ENCODE measurements around the gene LAMTOR5.

Gene LAMTOR5

GRCh38 chr1:110385369-110385768 is 22.1 kb downstream of the LAMTOR5 start:
- H2BK120ac ChIP-seq (ENCODE audit: low read depth, low read length): no peak overlapping the region
- no peak overlapping the region for H3K14ac ChIP-seq (ENCODE audit: low read length)
- no peak overlapping the region for H3K27ac ChIP-seq (replicated peaks; ENCODE audit: low read length)
- WGBS, 2 donors (ENCODE audit: extremely low coverage in 2 of 2, insufficient read length in 2 of 2, insufficient replicate concordance in 1 of 2): no CpG with 5 or more reads among the region's 1 CpG
- H3K36me3 ChIP-seq (replicated peaks in 1 of 2; ENCODE audit: control insufficient read depth in 2 of 2, insufficient read depth in 2 of 2, low read length in 2 of 2): peaks cover 0 to 18% of the 10 kb centered on the region in 2 donors
- H3K27me3 ChIP-seq (ENCODE audit: control insufficient read depth in 3 of 3, insufficient read depth in 3 of 3, low read depth in 1 of 3, low read length in 3 of 3): no peaks in the 10 kb centered on the region
- no peak overlapping the region for H3K18ac ChIP-seq (ENCODE audit: low read length)
- no peak overlapping the region for H2BK5ac ChIP-seq (ENCODE audit: low read length)
- no peak overlapping the region for H3K4me2 ChIP-seq (ENCODE audit: insufficient read depth, low read length, poor library complexity, severe bottlenecking)
- no peak overlapping the region for H2BK12ac ChIP-seq (ENCODE audit: low read length)
- no peak overlapping the region for H2BK15ac ChIP-seq (ENCODE audit: low read length)
- H4K8ac ChIP-seq (ENCODE audit: low read depth, low read length): no peak overlapping the region
- no peak for DNase-seq (ENCODE audit: low spot score)
- no peaks in the 10 kb centered on the region for H3K9me3 ChIP-seq (replicated peaks in 1 of 2; ENCODE audit: control insufficient read depth in 2 of 2, insufficient read depth in 1 of 2, low read depth in 1 of 2, low read length in 2 of 2)
- no peaks in the 10 kb centered on the region for H3K4me1 ChIP-seq (ENCODE audit: control insufficient read depth in 2 of 2, insufficient read depth in 1 of 2, low read depth in 1 of 2, low read length in 2 of 2)
- H3K4me3 ChIP-seq (ENCODE audit: low read length in 2 of 2): no peak overlapping the region
- no peak overlapping the region for H3K23ac ChIP-seq (ENCODE audit: low read depth, low read length, poor library complexity)
- H2AK5ac ChIP-seq (ENCODE audit: low read depth, low read length): no peak overlapping the region
- H3K9ac ChIP-seq (ENCODE audit: low read depth, low read length, poor library complexity): no peak overlapping the region
- H3K4ac ChIP-seq (ENCODE audit: low read length): no peak overlapping the region
- H4K91ac ChIP-seq (ENCODE audit: low read depth, low read length, poor library complexity): no peak overlapping the region
- no peaks in the 10 kb centered on the region for H3K79me1 ChIP-seq (ENCODE audit: low read depth, low read length)
- H2AFZ ChIP-seq (ENCODE audit: low read length): no peak overlapping the region

GRCh38 chr1:110384581-110385321 is 22.7 kb downstream of the LAMTOR5 start:
- Histone ChIP-seq H3K27me3 (ENCODE audit: control insufficient read depth in 3 of 3, insufficient read depth in 3 of 3, low read depth in 1 of 3, low read length in 3 of 3) (no peaks in the 10 kb centered on the region), H3K4ac (ENCODE audit: low read length) (no peak overlapping the region), H3K23ac (ENCODE audit: low read depth, low read length, poor library complexity) (no peak overlapping the region), H2AFZ (ENCODE audit: low read length) (no peak overlapping the region), H3K18ac (ENCODE audit: low read length) (no peak overlapping the region), H4K91ac (ENCODE audit: low read depth, low read length, poor library complexity) (no peak overlapping the region), H2BK5ac (ENCODE audit: low read length) (no peak overlapping the region), H2BK15ac (ENCODE audit: low read length) (no peak overlapping the region), H3K14ac (ENCODE audit: low read length) (no peak overlapping the region), H3K9me3 (replicated peaks in 1 of 2; ENCODE audit: control insufficient read depth in 2 of 2, insufficient read depth in 1 of 2, low read depth in 1 of 2, low read length in 2 of 2) (no peaks in the 10 kb centered on the region), H2BK120ac (ENCODE audit: low read depth, low read length) (no peak overlapping the region), H3K4me2 (ENCODE audit: insufficient read depth, low read length, poor library complexity, severe bottlenecking) (no peak overlapping the region), H2BK12ac (ENCODE audit: low read length) (no peak overlapping the region), H3K27ac (replicated peaks; ENCODE audit: low read length) (no peak overlapping the region), H3K4me3 (ENCODE audit: low read length in 2 of 2) (no peak overlapping the region), H3K9ac (ENCODE audit: low read depth, low read length, poor library complexity) (no peak overlapping the region), H2AK5ac (ENCODE audit: low read depth, low read length) (no peak overlapping the region), H3K4me1 (ENCODE audit: control insufficient read depth in 2 of 2, insufficient read depth in 1 of 2, low read depth in 1 of 2, low read length in 2 of 2) (no peaks in the 10 kb centered on the region), H3K79me1 (ENCODE audit: low read depth, low read length) (no peaks in the 10 kb centered on the region), H3K36me3 (replicated peaks in 1 of 2; ENCODE audit: control insufficient read depth in 2 of 2, insufficient read depth in 2 of 2, low read length in 2 of 2) (peaks cover 0 to 23% of the 10 kb centered on the region in 2 donors), H4K8ac (ENCODE audit: low read depth, low read length) (no peak overlapping the region)
- no CpG with 5 or more reads among the region's 19 CpGs for WGBS, 2 donors (ENCODE audit: extremely low coverage in 2 of 2, insufficient read length in 2 of 2, insufficient replicate concordance in 1 of 2)
- no peak for DNase-seq (ENCODE audit: low spot score)

- Histone ChIP-seq H4K8ac (ENCODE audit: low read depth, low read length) (no peak overlapping the region), H3K14ac (ENCODE audit: low read length) (no peak overlapping the region), H3K4me2 (ENCODE audit: insufficient read depth, low read length, poor library complexity, severe bottlenecking) (no peak overlapping the region), H2AFZ (ENCODE audit: low read length) (no peak overlapping the region), H2BK15ac (ENCODE audit: low read length) (no peak overlapping the region), H3K4ac (ENCODE audit: low read length) (no peak overlapping the region), H3K9me3 (replicated peaks in 1 of 2; ENCODE audit: control insufficient read depth in 2 of 2, insufficient read depth in 1 of 2, low read depth in 1 of 2, low read length in 2 of 2) (no peaks in the 10 kb centered on the region), H2AK5ac (ENCODE audit: low read depth, low read length) (no peak overlapping the region), H3K27ac (replicated peaks; ENCODE audit: low read length) (no peak overlapping the region), H3K9ac (ENCODE audit: low read depth, low read length, poor library complexity) (no peak overlapping the region), H2BK12ac (ENCODE audit: low read length) (no peak overlapping the region), H3K18ac (ENCODE audit: low read length) (no peak overlapping the region), H3K23ac (ENCODE audit: low read depth, low read length, poor library complexity) (no peak overlapping the region), H3K36me3 (replicated peaks in 1 of 2; ENCODE audit: control insufficient read depth in 2 of 2, insufficient read depth in 2 of 2, low read length in 2 of 2) (peaks cover 0 to 36% of the 10 kb centered on the region in 2 donors), H3K4me1 (ENCODE audit: control insufficient read depth in 2 of 2, insufficient read depth in 1 of 2, low read depth in 1 of 2, low read length in 2 of 2) (no peaks in the 10 kb centered on the region), H3K27me3 (ENCODE audit: control insufficient read depth in 3 of 3, insufficient read depth in 3 of 3, low read depth in 1 of 3, low read length in 3 of 3) (no peaks in the 10 kb centered on the region), H3K79me1 (ENCODE audit: low read depth, low read length) (no peaks in the 10 kb centered on the region), H4K91ac (ENCODE audit: low read depth, low read length, poor library complexity) (no peak overlapping the region), H2BK5ac (ENCODE audit: low read length) (no peak overlapping the region), H2BK120ac (ENCODE audit: low read depth, low read length) (no peak overlapping the region), H3K4me3 (ENCODE audit: low read length in 2 of 2) (no peak overlapping the region)
- no peak for DNase-seq (ENCODE audit: low spot score)
- no CpG with 5 or more reads among the region's 5 CpGs for WGBS, 2 donors (ENCODE audit: extremely low coverage in 2 of 2, insufficient read length in 2 of 2, insufficient replicate concordance in 1 of 2)
These were observed 24.1 kb downstream of the LAMTOR5 start for GRCh38 chr1:110383251-110383990.

GRCh38 chr1:110380672-110381283 is 26.7 kb downstream of the LAMTOR5 start:
- Histone ChIP-seq H3K4me2 (ENCODE audit: insufficient read depth, low read length, poor library complexity, severe bottlenecking) (no peak overlapping the region), H3K27me3 (ENCODE audit: control insufficient read depth in 3 of 3, insufficient read depth in 3 of 3, low read depth in 1 of 3, low read length in 3 of 3) (no peaks in the 10 kb centered on the region), H2BK5ac (ENCODE audit: low read length) (no peak overlapping the region), H3K14ac (ENCODE audit: low read length) (no peak overlapping the region), H3K4me1 (ENCODE audit: control insufficient read depth in 2 of 2, insufficient read depth in 1 of 2, low read depth in 1 of 2, low read length in 2 of 2) (no peaks in the 10 kb centered on the region), H2AK5ac (ENCODE audit: low read depth, low read length) (no peak overlapping the region), H2BK120ac (ENCODE audit: low read depth, low read length) (no peak overlapping the region), H2BK15ac (ENCODE audit: low read length) (no peak overlapping the region), H4K8ac (ENCODE audit: low read depth, low read length) (no peak overlapping the region), H2BK12ac (ENCODE audit: low read length) (no peak overlapping the region), H3K36me3 (replicated peaks in 1 of 2; ENCODE audit: control insufficient read depth in 2 of 2, insufficient read depth in 2 of 2, low read length in 2 of 2) (peaks cover 6 to 62% of the 10 kb centered on the region in 2 donors), H3K9ac (ENCODE audit: low read depth, low read length, poor library complexity) (no peak overlapping the region), H4K91ac (ENCODE audit: low read depth, low read length, poor library complexity) (no peak overlapping the region), H3K4me3 (ENCODE audit: low read length in 2 of 2) (no peak overlapping the region), H3K27ac (replicated peaks; ENCODE audit: low read length) (no peak overlapping the region), H3K18ac (ENCODE audit: low read length) (no peak overlapping the region), H3K4ac (ENCODE audit: low read length) (no peak overlapping the region), H3K79me1 (ENCODE audit: low read depth, low read length) (no peaks in the 10 kb centered on the region), H2AFZ (ENCODE audit: low read length) (no peak overlapping the region), H3K23ac (ENCODE audit: low read depth, low read length, poor library complexity) (no peak overlapping the region), H3K9me3 (replicated peaks in 1 of 2; ENCODE audit: control insufficient read depth in 2 of 2, insufficient read depth in 1 of 2, low read depth in 1 of 2, low read length in 2 of 2) (no peaks in the 10 kb centered on the region)
- WGBS, 2 donors (ENCODE audit: extremely low coverage in 2 of 2, insufficient read length in 2 of 2, insufficient replicate concordance in 1 of 2): no CpG with 5 or more reads among the region's 10 CpGs
- no peak for DNase-seq (ENCODE audit: low spot score)
